HG02759 (cell line): ENCODE data around the gene LTBP1.
"Not testable (repeated sequence)": the region's sequence is repeated elsewhere in the genome, so short reads cannot be mapped to it uniquely, and the experiment has no call there.

ENCODE experiments used
- ATAC-seq: cut with Tn5 transposase; IDR thresholded peaks from one replicate; pipeline ENCODE4 v1.9.1; 2021; ENCODE audit warnings: mild to moderate bottlenecking, moderate library complexity; ENCODE audit not compliant: unreplicated experiment

The LTBP1 gene

DNA sequence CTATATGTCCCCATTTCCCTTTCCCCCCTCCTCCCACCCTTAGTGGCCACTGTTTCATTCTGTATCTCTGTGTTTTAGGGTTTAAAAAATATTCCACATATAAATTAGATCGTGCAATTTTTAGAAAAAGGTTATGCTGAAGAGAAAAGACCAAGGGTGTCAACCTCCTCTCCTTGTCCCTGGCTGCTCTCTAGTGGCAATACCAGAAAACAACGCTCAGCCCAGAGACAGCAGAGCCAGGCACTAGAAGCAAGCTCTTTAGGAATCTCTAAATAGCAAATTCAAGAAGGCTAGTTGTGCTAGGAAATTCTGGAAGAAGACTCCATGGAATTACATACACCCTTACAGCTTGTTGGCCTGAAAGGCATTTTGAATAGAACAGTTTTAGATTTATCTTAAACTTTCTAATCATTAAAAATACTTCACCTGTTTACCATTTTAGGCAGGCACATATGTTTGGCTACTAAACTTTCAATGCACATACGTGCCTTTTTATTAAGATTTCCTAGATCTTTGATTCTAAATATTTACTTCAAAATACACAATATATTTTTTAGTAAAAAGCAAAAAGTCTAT, 494.6 kb downstream of the LTBP1 start:
- ATAC-seq, result peak; percentile 85

DNA sequence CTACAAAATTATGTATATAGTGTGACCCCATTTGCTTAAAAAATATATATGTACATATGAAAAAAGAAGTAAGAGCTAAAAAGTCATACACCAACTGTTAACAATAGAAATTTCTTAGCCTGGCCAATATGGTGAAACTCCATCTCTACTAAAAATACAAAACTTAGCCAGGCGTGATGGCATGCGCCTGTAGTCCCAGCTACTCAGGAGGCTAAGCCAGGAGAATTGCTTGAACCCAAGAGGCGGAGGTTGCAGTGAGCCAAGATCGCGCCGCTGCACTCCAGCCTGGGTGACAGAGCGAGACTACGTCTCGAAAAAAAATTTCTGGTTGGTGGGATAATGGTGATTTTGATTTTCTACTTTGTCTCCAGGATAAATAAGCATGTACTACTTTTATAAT, 495.3 kb downstream of the LTBP1 start:
- not testable (repeated sequence) for ATAC-seq

GRCh38 chr2:33442528-33443079, 495.9 kb downstream of the LTBP1 start:
- no peak for ATAC-seq

DNA sequence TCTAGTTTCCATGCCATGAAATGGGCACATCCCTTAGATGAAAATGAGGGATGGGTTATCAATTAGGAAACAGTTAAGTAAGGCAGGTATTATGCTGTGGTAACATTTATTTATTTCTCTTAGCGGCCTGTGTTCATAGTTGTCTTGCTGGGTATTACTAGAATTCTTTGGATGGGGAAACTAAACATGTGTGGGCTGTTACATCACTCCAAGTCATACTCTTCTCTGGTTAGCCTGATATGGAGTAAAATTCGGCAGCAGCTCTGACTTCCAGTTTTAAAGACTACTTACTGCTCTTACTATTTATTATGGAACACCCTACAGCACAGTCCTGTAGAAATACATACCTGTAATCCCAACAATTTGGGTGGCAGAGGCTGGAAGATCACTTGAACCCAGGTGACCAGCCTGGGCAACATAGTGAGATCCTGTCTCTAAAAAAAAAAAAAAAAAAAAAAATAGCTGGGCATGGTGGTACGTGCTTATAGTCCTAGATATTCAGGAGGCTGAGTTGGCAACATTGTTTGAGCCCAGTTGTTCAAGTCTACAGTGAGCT, 496.6 kb downstream of the LTBP1 start:
- ATAC-seq, result no peak

- ATAC-seq, result no peak
Measured at GRCh38 chr2:33444967-33445366, 498.2 kb downstream of the LTBP1 start.

DNA sequence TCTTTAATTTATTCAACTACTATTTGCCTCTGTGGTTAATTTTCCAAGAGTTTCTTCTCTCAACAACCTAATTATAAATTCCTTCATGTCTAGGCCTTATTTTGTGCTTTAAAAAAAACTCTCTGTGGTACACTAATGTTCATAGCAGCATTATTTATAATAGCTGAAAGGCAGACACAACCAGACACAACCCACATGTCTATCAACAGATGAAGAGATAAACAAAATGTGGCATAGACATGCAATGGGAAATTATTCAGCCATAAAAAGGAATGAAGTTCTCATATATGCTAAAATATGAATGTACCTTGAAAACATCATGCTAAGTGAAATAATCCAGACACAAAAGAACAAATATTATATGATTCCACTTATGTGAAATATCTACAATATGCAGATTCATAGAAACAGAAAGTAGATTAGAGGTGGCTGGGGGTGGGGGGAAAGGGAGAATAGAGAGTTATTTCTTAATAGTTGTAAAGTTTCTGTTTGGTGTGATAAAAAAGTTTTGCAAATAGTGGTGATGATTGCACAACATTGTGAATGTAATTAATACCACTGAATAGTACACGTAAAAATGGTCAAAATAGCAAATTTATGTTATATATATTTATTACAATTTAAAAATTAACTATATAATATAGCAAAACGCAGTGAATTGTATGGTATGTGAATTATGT, 501.6 kb downstream of the LTBP1 start:
- ATAC-seq, result no peak
